Measurements from ENCODE around the gene TEKT1.

GRCh38 chr17:6780886-6781285 lies 50.6 kb downstream of the TEKT1 start:
- TF ChIP-seq CTCF (IDR thresholded peaks at IDR 0.05; ENCODE audit: poor library complexity, severe bottlenecking) (no peak), RAD21 (conservative IDR thresholded peaks at IDR 0.05) (no peak), SMC3 (conservative IDR thresholded peaks at IDR 0.05; ENCODE audit: poor library complexity) (no peak)
